ENCODE results near the gene WIPI1. TPM values are rescaled to one million over a fixed set of nuclear protein-coding genes. Genes with fewer than 3 reads are reported as not detected.
"Not testable (repeated sequence)": the region's sequence is repeated elsewhere in the genome, so short reads cannot be mapped to it uniquely, and the experiment has no call there.

Gene WIPI1
- total RNA-seq, 2 experiments from 2014 or later = 13.5 to 14.3 TPM

DNA sequence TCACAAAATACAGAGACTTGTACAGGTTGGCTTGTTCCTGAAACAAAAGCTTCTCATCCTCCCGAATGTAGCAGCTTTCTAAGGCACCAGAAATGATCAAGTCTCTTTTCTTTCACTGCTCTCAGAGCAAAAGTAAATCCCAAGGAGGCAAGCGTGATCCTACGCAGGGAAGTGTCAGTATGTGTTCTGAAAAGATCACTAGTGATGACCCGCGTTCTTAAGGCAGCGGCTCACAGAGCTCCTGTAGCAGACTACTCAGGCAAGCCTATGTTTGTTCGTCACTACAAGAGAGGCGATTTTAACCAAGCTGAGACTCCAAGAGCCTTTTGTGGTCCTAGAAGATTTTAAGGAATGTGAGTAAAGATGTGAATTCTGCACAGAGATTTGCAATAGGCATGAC, 34.5 kb downstream of the WIPI1 start:
- intact Hi-C loops (cut with micrococcal nuclease) = no loop called here
- no peaks in the 10 kb centered on the region for H3K27me3 Mint-ChIP-seq (ENCODE audit: low read depth)
- no peaks in the 10 kb centered on the region for H3K4me1 Mint-ChIP-seq (ENCODE audit: low read depth)
- H3K36me3 Mint-ChIP-seq (ENCODE audit: low read depth) = peaks cover 2% of the 10 kb centered on the region
- no peaks in the 10 kb centered on the region for H3K9me3 Mint-ChIP-seq
- CTCF ChIA-PET = no interaction called here
- no peak for DNase-seq
- no peak overlapping the region for H3K27ac Mint-ChIP-seq
- no peak overlapping the region for H3K4me3 Mint-ChIP-seq

DNA sequence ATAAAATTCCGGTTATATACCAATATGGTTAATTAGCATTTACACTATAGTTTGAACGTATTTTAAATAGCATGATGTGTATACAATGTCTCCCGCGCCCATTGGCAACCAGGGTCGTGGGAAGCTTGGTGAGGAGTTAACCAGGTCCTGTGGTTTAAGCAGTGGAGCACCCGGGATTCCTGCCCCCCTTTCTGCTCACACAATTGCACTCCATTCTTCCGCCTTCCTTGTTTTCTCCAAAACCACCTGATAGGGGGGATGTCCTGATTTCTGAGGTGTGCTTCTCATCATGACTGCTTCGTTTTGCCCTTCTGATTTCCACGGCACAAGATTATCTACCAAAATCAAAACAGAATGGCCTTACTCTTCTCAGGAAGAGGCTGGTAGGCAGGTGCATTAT, 35.8 kb downstream of the WIPI1 start:
- H3K9me3 Mint-ChIP-seq = peaks cover 3% of the 10 kb centered on the region
- intact Hi-C loops (cut with micrococcal nuclease) = no loop called here

DNA sequence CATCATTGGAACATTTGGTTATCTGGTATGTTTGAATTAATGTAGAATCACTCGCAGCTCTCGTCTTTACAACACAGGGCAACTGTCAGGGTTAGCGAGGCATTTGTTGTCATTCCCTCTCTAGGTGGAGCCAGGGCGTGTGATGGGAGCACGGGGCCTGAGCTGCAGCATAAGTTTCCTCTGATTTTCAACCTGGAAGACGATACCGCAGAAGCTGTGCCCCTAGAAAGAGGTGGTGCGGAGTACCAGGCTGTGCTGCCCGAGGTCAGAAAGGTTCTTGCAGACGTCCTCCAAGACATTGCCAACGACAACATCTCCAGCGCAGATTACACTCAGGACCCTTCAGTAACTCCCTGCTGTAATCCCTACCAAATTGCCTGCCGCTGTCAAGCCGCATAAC, 37.2 kb downstream of the WIPI1 start:
- CTCF ChIA-PET = no interaction called here
- no peaks in the 10 kb centered on the region for H3K27me3 Mint-ChIP-seq (ENCODE audit: low read depth)
- DNase-seq = no peak
- H3K4me3 Mint-ChIP-seq = no peak overlapping the region
- H3K4me1 Mint-ChIP-seq (ENCODE audit: low read depth) = peaks cover 15% of the 10 kb centered on the region
- no peak overlapping the region for H3K27ac Mint-ChIP-seq
- intact Hi-C loops (cut with micrococcal nuclease) = no loop called here
- peaks cover 9% of the 10 kb centered on the region for H3K36me3 Mint-ChIP-seq (ENCODE audit: low read depth)
- peaks cover 12% of the 10 kb centered on the region for H3K9me3 Mint-ChIP-seq

More for the DNA sequence above, 35.8 kb downstream of the WIPI1 start:
- H3K36me3 Mint-ChIP-seq (ENCODE audit: low read depth) = peaks cover 2% of the 10 kb centered on the region
- no peak overlapping the region for H3K4me3 Mint-ChIP-seq
- peaks cover under 1% of the 10 kb centered on the region for H3K4me1 Mint-ChIP-seq (ENCODE audit: low read depth)
- DNase-seq = no peak
- CTCF ChIA-PET = no interaction called here
- no peaks in the 10 kb centered on the region for H3K27me3 Mint-ChIP-seq (ENCODE audit: low read depth)
- no peak overlapping the region for H3K27ac Mint-ChIP-seq

DNA sequence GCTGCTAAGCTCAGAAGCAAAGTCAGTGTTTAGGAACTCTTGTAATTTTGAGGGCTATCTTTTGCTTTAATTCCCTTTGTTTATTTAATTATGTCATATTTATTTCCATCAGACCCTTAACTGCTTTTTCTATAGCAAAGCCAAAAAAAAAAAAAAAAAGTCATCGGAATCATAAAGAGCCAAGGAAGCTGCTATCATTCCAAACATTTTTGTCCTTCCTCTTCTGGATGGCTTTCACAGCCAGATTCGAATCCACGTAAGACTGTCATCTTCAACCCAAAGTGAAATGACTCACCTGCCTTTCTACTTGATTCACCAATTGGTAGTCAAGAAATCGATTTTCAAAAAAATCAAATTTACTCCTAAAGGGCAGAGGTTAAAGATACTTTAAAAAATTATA, 38.4 kb downstream of the WIPI1 start:
- H3K4me1 Mint-ChIP-seq (ENCODE audit: low read depth) = peaks cover 27% of the 10 kb centered on the region
- H3K9me3 Mint-ChIP-seq = peaks cover 12% of the 10 kb centered on the region
- CTCF ChIA-PET = interaction anchor here (0.8 kb wide), 1 partner anchor 98 kb away, joined by 3 read pairs; no protein-coding TSS in a partner anchor
- no peak for DNase-seq
- no peak overlapping the region for H3K27ac Mint-ChIP-seq
- H3K4me3 Mint-ChIP-seq = no peak overlapping the region
- intact Hi-C loops (cut with micrococcal nuclease) = no loop called here
- peaks cover 9% of the 10 kb centered on the region for H3K36me3 Mint-ChIP-seq (ENCODE audit: low read depth)
- no peaks in the 10 kb centered on the region for H3K27me3 Mint-ChIP-seq (ENCODE audit: low read depth)

DNA sequence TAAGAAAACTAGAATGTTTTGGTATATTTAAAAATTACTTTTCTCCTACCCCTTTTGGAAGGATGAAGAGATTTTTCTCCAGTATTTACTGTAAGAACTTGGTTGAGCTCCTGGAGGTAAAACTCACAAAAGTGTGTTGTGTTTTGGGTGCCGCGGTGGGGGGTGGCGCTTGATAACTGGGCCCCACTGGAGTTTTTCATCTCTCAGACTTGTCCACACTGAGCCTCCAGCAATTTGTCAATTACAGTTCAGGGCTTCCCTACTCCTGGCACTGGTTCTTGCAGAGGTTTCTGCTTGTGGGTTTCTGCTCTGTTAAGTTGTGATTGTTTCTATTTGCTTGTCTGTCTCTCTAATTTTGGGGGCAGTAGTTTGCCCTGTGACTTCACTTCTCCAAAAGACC, 40.0 kb downstream of the WIPI1 start:
- H3K4me1 Mint-ChIP-seq (ENCODE audit: low read depth) = peaks cover 27% of the 10 kb centered on the region
- peaks cover 12% of the 10 kb centered on the region for H3K9me3 Mint-ChIP-seq
- CTCF ChIA-PET = interaction anchor here (0.5 to 1.4 kb wide), 4 partner anchors 10 to 89 kb away, joined by 3 to 7 read pairs (median 3); no protein-coding TSS in a partner anchor
- no peaks in the 10 kb centered on the region for H3K27me3 Mint-ChIP-seq (ENCODE audit: low read depth)
- intact Hi-C loops (cut with micrococcal nuclease) = no loop called here
- H3K4me3 Mint-ChIP-seq = no peak overlapping the region
- no peak for DNase-seq
- H3K36me3 Mint-ChIP-seq (ENCODE audit: low read depth) = peaks cover 9% of the 10 kb centered on the region
- H3K27ac Mint-ChIP-seq = no peak overlapping the region

DNA sequence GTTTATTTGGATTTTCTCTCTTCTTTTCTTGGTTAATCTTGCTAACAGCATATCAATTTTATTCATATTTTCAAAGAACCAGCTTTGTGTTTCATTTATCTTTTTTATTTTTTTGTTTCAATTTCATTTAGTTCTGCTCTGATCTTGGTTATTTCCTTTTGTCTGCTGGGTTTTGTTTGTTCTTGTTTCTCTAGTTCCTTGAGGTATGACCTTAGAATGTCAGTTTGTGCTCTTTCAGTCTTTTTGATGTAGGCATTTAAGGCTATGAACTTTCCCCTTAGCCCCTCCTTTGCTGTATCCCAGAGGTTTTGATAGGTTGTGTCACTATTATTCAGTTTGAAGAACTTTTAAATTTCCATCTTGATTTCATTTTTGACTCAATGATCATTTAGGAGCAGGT, 42.4 kb downstream of the WIPI1 start:
- not testable (repeated sequence) for DNase-seq; H3K36me3 Mint-ChIP-seq (ENCODE audit: low read depth); H3K27me3 Mint-ChIP-seq (ENCODE audit: low read depth)
- Mint-ChIP-seq H3K4me3 (peak overlapping the region; percentile 93), H3K4me1 (ENCODE audit: low read depth) (peaks cover 27% of the 10 kb centered on the region), H3K9me3 (peaks cover 12% of the 10 kb centered on the region), H3K27ac (peak overlapping the region; percentile 65)
- CTCF ChIA-PET = interaction anchor here (1.2 to 2.2 kb wide), 4 partner anchors 15 to 151 kb away, joined by 3 to 7 read pairs (median 4); no protein-coding TSS in a partner anchor
- intact Hi-C loops (cut with micrococcal nuclease) = loop anchor here (1.0 to 2.0 kb wide), 4 partner anchors 15 to 68 kb away; partner anchors contain the start of gene WIPI1

DNA sequence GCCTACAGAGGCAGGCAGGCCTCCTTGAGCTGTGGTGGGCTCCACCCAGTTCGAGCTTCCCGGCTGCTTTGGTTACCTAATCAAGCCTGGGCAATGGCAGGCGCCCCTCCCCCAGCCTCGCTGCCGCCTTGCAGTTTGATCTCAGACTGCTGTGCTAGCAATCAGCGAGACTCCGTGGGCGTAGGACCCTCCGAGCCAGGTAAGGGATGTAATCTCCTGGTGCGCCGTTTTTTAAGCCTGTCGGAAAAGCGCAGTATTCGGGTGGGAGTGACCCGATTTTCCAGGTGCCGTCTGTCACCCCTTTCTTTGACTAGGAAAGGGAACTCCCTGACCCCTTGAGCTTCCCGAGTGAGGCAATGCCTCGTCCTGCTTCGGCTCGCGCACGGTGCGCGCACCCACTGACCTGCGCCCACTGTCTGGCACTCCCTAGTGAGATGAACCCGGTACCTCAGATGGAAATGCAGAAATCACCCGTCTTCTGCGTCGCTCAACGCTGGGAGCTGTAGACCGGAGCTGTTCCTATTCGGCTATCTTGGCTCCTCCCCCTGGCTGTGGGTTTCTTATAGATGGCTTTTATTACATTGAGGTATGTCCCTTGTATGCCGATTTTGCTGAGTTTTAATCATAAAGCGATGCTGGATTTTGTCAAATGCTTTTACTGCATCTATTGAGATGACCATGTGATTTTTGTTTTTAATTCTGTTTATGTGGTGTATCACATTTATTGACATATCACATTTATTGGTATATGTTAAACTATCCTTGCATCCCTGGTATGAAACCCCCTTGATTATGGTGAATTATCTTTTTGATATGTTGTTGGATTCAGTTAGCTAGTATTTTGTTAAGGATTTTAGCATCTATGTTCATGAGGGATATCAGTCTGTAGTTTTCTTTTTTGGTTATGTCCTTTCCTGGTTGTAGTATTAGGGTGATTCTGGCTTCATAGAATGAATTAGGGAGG, 43.4 kb downstream of the WIPI1 start:
- H3K36me3 Mint-ChIP-seq (ENCODE audit: low read depth); H3K27me3 Mint-ChIP-seq (ENCODE audit: low read depth): not testable (repeated sequence)
- intact Hi-C loops (cut with micrococcal nuclease) = loop anchor here (1.0 to 2.0 kb wide), 4 partner anchors 14 to 67 kb away; partner anchors contain the start of gene WIPI1
- Mint-ChIP-seq H3K27ac (peak overlapping the region; percentile 76), H3K9me3 (peaks cover 12% of the 10 kb centered on the region), H3K4me1 (ENCODE audit: low read depth) (peaks cover 27% of the 10 kb centered on the region), H3K4me3 (peak overlapping the region; percentile 93)
- CTCF ChIA-PET = interaction anchor here (1.0 to 2.2 kb wide), 4 partner anchors 14 to 54 kb away, joined by 3 to 7 read pairs (median 3); no protein-coding TSS in a partner anchor
- DNase-seq = peak; percentile 85

DNA sequence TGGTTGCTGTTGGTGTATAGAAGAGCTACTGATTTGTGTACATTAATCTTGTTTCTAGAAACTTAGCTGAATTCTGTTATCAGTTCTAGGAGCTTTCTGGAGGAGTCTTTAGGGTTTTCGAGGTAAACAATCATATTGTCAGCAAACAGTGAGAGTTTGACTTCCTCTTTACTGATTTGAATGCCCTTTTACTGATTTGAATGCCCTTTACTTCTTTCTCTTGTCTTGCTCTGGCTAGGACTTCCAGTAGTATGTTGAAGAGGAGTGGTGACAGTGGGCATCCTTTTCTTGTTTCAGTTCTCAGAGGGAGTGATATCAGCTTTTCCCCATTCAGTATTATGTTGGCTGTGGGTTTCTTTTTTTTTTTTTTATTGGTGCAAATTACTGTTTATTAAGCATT, 49.6 kb downstream of the WIPI1 start:
- H3K4me1 Mint-ChIP-seq (ENCODE audit: low read depth); H3K4me3 Mint-ChIP-seq; H3K27me3 Mint-ChIP-seq (ENCODE audit: low read depth); DNase-seq; intact Hi-C loops (cut with micrococcal nuclease); H3K27ac Mint-ChIP-seq: not testable (repeated sequence)
- peaks cover 14% of the 10 kb centered on the region for H3K36me3 Mint-ChIP-seq (ENCODE audit: low read depth)
- CTCF ChIA-PET = interaction anchor here (0.6 kb wide), 2 partner anchors 10 to 108 kb away, joined by 3 to 7 read pairs; no protein-coding TSS in a partner anchor
- peaks cover 33% of the 10 kb centered on the region for H3K9me3 Mint-ChIP-seq

DNA sequence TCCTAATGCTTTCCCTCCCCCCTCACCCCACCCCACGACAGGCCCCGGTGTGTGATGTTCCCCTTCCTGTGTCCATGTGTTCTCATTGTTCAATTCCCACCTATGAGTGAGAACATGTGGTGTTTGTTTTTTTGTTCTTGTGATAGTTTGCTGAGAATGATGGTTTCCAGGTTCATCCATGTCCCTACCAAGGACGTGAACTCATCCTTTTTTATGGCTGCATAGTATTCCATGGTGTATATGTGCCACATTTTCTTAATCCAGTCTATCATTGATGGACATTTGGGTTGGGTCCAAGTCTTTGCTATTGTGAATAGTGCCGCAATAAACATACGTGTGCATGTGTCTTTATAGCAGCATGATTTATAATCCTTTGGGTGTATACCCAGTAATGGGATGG, 53.5 kb downstream of the WIPI1 start:
- H3K36me3 Mint-ChIP-seq (ENCODE audit: low read depth) = peaks cover 14% of the 10 kb centered on the region
- H3K27me3 Mint-ChIP-seq (ENCODE audit: low read depth); DNase-seq; CTCF ChIA-PET; H3K27ac Mint-ChIP-seq; H3K4me3 Mint-ChIP-seq; intact Hi-C loops (cut with micrococcal nuclease): not testable (repeated sequence)
- peaks cover 15% of the 10 kb centered on the region for H3K4me1 Mint-ChIP-seq (ENCODE audit: low read depth)
- peaks cover 33% of the 10 kb centered on the region for H3K9me3 Mint-ChIP-seq

DNA sequence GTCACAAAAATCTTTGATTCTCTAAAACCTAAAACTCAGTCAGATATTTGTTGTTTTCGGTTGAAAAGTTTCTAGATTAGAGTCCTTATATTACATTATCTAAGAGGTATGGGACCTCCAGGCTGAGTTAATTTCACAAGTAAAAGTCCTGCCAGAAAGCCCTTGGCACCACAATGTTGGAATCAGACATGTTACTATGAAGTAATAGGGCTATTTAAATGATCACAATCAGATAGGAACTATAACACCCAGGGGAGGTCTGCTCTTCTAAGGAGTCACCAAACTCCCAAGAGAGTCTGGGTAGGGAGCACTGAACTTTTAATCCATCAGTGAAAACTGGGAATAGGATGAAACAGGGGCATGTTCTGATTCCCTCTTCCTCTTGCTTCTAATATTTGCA, 54.2 kb downstream of the WIPI1 start:
- Mint-ChIP-seq H3K27ac (no peak overlapping the region), H3K4me3 (no peak overlapping the region), H3K4me1 (ENCODE audit: low read depth) (peaks cover 20% of the 10 kb centered on the region), H3K9me3 (peaks cover 33% of the 10 kb centered on the region), H3K27me3 (ENCODE audit: low read depth) (no peaks in the 10 kb centered on the region), H3K36me3 (ENCODE audit: low read depth) (peaks cover 14% of the 10 kb centered on the region)
- no peak for DNase-seq
- intact Hi-C loops (cut with micrococcal nuclease) = no loop called here
- CTCF ChIA-PET = interaction anchor here (0.6 kb wide), 1 partner anchor 55 kb away, joined by 3 read pairs; no protein-coding TSS in a partner anchor

DNA sequence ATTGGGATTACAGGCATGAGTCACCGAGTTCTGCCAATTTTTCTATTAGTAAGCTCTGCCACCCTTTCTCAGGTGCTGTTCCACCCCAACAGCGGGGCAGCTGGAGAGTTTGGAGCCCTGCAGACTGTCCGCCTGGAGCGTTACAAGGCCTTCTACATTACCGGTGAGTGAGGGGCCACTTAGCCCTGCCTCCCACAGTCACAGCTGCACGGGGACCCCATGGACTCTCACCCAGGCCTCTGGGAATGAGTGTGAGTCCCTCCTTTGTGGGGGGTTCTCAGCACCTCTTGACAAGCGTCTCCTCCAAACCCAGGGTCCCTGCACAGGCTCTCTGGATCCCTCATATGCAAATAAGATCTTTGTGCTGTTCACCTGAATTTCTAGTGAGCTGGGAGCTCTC, 56.0 kb downstream of the WIPI1 start:
- CTCF ChIA-PET = interaction anchor here (3.7 kb wide), 1 partner anchor 36 kb away, joined by 22 read pairs; no protein-coding TSS in a partner anchor
- H3K4me1 Mint-ChIP-seq (ENCODE audit: low read depth) = peaks cover 27% of the 10 kb centered on the region
- peaks cover 5% of the 10 kb centered on the region for H3K36me3 Mint-ChIP-seq (ENCODE audit: low read depth)
- no peak overlapping the region for H3K27ac Mint-ChIP-seq
- intact Hi-C loops (cut with micrococcal nuclease) = no loop called here
- DNase-seq = no peak
- no peak overlapping the region for H3K4me3 Mint-ChIP-seq
- H3K27me3 Mint-ChIP-seq (ENCODE audit: low read depth) = no peaks in the 10 kb centered on the region
- peaks cover 18% of the 10 kb centered on the region for H3K9me3 Mint-ChIP-seq

DNA sequence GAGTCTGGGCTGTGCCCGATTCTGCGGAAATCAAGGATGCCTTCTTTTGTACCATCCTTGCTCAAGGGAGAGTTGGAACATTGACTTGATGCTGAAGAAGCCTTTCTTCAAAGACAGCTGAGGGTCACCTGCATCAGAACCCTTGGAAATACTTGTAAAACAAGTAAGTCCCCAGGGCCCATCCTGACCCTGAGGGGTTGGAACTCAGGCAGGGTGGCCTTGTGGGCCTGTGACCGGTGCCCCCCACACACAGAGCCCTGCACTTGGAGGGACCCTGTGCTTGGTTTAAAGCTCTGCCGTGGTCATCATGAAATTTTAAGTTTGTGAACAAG, 56.9 kb downstream of the WIPI1 start:
- DNase-seq = no peak
- Mint-ChIP-seq H3K4me3 (no peak overlapping the region), H3K36me3 (ENCODE audit: low read depth) (peaks cover 4% of the 10 kb centered on the region), H3K27me3 (ENCODE audit: low read depth) (no peaks in the 10 kb centered on the region), H3K9me3 (peaks cover 15% of the 10 kb centered on the region), H3K27ac (peak overlapping the region; percentile 37), H3K4me1 (ENCODE audit: low read depth) (peaks cover 27% of the 10 kb centered on the region)
- CTCF ChIA-PET = interaction anchor here (0.7 to 3.7 kb wide), 6 partner anchors 14 to 137 kb away, joined by 3 to 37 read pairs (median 4); no protein-coding TSS in a partner anchor
- intact Hi-C loops (cut with micrococcal nuclease) = loop anchor here (1.0 kb wide), 3 partner anchors 14 to 44 kb away; no protein-coding TSS in a partner anchor

Measured in activated naive CD4-positive, alpha-beta T cell treated with anti-CD3 and anti-CD28 coated beads for 36 hours (primary cell).